Putamen (tissue), 1 donor: ENCODE results near the gene GALNS.
"Not testable (repeated sequence)": the region's sequence is repeated elsewhere in the genome, so short reads cannot be mapped to it uniquely, and the experiment has no call there.

ENCODE experiments used
- DNase-seq: peaks from one replicate; pipeline ENCODE4 v3.0.0-alpha.2; 2016; ENCODE audit warnings: low spot score

The GALNS gene

DNA sequence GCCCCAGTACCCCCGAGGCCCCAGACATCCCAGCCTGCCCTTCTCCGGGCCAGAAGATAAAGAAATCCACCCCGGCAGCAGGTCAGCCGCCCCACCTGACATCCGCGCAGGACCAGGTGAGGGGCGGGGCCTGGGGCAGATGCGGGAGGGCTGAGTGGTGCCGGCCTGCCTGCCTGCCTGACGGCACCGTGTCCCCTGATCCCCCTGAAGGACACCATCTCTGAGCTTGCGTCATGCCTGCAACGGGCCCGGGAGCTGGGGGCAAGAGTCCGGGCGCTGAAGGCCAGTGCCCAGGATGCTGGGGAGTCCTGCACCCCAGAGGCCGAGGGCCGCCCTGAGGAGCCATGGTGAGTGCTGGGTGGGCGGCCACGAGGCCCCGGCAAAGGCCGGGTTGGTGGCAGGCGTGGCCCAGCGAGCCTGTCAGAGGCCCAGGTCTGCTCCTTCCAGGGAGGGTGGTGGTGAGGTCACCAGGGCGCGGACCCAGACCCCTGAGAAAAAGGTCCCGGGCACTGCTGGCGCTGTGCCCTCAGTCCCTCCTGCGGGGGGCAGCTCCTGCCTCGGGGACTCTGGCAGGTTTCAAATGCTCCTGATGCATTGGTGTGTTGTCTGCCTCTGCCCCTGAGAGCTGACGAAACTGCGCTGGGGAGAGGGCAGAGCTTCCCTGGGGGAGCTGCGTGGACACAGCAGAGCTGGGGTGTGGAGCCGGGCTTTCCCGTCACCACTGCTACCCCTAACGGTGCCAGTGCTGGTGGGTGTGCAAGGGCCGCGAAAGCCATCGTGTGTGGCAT is 52.0 kb downstream of the GALNS start:
- DNase-seq: no peak

DNA sequence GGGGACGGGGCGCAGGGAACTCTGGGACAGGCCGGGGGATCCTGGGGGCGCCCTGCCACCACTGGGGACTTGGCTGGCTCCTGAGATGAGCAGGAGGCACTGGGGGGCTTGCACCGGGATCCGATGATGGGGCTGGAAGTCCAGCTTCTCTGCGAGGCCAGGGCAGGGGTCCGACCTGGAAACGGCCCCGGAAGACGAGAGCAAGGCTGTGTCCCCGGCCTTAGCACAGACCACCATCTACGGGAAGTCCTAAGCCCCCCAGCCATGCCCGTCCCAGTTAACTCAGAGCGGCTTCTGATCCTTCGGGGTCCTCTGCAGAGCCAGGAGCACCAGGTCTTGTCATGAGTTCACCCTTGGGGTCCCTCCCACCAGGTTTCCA is 52.6 kb downstream of the GALNS start:
- no peak for DNase-seq

DNA sequence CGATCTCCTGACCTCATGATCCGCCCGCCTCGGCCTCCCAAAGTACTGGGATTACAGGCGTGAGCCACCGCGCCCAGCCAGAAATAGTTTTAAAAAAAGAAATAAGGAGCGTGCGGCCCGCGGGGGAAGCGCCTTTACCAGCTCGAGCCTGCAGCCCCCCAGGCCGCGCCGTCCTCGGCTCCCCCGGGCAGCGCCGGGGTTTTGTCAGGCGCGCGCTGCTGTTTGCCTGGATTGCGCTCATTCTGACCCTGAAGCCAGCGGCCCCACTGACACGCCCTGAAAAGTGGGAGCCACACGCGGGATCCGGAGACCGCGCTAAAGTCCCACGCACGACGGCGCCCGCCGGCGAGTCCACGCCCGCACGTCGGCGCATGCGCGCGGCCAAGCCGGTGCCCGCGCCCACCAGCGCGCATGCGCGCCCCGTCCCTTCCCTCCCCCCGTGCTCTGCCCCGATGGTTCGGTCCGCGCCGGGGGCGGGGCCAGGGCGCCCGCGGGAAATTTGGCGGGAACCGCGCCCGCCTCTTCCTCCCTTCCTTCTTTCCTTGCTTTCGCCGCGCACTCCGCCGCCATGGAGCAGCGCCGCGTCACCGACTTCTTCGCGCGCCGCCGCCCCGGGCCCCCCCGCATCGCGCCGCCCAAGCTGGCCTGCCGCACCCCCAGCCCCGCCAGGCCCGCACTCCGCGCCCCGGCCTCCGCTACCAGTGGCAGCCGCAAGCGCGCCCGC is 53.3 kb downstream of the GALNS start, which contains the start of gene CDT1:
Gene CDT1, plus strand, starts transcription at position 526 of the 724 bp plus-strand sequence. Its CDS starts 43 bp downstream, at position 569.
- peak; percentile 82 for DNase-seq

DNA sequence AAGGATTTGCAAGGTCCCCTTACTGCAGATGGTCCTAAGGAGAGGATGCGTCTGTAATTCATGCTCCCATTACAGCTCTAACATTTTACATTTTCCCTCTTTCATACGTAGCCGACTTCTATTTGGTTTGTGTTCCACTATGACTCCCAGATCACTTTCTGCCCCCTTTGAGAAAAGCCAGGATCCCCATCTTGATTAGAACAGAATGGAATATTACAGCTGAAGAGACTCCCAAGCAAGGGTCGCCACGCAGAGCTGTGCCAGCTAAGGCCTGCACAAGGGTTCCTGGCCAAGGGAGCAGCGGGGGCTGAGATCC is 56.5 kb downstream of the GALNS start:
- no peak for DNase-seq

DNA sequence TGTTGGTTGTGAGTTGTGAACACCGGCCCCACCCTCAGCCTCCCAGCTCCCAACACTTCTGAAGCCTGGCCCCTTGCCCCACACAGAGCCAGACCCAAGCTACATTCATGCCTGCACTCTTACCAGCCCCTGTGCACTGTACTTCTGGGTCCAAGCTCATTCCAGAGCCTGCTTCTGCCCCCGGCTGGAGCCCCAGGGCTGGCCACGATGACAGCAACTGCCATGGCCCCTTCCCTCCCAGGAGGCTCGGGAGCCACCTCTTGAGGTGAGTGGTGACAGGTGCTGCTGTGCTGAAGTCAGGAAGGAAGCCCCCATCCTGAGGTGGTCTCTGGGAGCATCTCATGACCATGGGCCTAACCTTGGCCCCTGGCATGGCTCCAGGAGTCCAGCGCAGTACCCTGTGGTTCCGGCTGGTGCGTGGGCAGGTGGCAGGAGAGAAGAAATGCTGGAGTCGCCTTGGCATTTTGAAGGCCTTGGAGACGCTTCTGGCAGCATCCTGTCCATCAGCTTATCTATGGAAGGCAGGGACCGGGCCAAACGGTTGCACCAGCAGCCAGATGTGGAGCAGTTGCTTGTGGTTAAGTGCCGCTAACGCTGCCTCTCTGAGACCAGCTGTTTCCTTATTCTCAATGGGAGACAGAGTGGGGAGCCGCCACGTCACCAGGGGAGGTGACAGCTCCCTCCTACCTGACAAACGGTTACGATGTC is 57.0 kb downstream of the GALNS start:
- no peak for DNase-seq

DNA sequence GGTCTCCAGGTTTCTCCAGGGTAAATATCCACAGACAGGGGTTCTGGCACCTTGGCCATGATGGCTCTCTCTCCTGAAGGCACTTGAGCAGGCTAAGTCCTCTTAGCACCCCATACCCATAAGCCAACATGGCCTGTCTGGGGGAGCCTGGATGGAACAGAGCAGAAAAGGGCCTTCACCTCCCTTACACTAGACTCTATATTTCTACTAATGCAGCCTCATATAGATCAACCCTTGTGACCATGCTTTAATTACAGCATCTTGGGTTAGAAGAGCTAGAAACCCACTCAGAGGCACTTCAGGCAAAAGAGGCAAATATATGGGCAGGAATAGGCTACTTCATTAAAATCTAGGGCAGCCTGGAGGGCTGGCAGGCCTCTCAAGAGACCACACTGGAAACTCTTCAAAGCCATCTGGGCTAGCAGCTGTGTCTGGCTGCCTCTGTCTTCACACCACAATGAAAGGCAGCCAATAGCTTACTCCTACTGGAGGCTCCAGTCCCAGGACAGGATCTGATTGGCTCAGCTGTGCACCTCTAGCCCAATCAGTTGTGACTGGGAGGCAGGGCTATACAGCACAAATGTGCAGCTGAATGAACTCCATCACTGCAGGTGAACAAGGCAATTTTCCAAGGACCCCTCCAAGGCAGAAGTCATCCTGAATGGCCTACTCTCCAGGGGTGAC is 57.8 kb downstream of the GALNS start:
- no peak for DNase-seq

DNA sequence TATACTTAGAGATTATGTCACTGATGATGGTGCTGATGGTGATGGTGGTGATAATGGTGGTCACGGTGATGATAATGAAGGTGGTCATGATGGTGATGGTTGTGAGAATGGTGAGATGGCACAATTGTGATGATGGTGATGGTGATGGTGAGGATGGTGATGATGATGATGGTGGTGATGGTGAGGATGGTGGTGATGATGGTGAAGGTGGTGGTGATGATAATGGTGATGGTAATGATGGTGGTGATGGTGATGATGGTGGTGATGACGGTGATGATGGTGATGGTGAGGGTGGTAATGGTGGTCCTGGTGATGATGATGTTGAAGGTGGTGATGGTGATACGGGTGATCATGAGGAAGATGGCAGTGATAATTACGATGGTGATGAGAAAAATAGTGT is 58.7 kb downstream of the GALNS start:
- DNase-seq: no peak

DNA sequence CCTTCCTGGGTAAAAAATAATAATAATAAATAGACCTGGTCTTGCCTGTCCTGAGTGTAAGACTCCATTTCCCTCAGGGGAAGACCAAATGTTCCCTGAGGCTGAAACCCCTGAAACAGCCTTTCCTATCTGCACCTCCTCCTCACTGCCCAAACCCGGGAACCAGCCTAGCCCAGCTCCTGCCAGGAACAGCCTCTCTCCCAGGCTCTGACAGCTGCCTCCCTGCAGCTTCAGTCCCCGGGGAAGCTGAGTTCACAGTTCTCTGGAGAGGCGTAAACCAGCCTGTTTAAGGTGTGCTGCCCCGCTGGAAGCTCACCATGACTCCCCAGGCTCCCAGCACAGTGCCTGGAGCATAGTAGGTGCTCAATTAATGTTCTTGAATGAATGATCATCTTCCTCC is 60.5 kb downstream of the GALNS start:
- DNase-seq: no peak

DNA sequence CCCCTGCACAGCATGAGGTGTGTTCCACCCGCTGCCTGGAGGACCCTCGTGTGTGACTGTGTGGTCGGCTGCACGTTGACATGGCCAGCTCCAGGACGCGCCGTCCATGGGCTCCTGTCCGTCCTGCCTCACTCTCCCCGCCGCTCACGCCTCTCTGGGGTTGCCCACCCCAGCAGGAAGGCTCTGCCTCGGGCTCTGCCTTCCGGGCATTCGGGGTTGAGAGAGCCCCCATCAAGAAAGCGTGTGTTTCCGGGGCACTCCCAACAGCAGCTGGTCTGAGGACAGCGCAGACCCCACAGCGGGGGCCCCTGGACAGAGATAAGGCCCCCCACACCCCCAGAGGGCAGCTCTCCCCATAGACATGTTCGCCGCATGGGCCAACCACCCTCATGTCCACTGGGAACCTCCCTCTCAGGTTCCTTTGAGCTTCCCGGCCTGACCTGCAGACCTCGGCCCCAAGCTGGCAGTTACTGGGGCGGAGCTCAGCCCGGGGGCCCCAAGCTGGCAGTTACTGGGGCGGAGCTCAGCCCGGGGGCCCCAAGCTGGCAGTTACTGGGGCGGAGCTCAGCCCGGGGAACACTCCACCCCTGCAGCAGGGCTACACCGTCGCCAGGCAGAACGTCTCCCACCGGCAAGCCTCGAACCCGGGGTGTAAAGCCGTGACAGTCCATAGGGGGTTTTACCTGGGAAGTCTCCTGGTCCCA is 63.3 kb downstream of the GALNS start:
- DNase-seq: no peak

DNA sequence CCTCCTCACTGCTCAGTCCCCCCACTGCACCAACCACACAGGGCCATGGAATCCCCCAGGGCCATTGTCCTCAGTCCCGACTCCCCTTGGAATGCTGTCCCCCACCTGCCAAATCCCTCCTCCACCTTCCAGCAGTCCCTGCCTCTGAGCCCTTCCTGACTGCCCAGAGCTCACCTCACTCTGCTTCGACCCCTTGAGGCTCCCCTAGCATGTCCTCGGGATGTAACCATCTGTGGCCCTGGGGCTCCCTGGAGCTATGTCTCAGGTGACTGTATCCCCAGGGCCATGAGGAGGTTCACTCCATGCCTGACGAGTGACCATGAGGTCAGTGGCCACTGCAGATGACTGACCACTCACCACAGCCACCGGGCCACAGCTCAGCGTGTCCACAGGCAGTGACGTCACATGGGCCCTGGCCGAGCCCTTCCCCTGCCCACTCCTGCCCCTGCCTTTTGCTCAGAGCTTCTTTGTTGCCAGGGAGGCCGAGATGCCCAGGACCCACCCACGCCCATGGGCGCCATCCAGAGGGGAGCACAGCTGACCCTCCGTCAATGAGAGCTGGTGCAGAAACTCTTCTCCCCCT is 64.0 kb downstream of the GALNS start:
- DNase-seq: no peak

DNA sequence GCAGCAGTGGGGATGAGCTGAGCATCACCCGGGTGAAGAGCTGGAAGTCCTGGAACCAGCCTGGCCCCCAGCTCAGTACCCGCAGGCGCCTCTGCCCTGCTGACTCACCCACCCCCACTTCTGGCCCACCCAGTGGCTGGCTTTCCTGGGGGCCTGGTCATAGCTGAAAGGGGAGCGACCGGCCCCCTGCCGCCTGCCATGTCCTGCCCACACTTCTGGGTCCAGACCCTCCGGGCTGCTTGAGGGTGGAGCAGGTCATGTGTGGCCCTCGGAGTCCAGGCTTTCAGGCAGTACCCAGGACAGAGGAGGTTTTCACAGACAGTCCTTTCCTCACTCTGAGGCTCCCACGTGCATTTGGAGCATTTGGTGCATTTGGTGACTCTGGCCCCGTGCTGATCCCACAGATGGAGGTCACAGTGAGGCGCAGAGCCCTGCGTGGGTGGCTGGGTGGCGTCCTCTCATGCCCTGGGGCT is 64.6 kb downstream of the GALNS start:
- no peak for DNase-seq

DNA sequence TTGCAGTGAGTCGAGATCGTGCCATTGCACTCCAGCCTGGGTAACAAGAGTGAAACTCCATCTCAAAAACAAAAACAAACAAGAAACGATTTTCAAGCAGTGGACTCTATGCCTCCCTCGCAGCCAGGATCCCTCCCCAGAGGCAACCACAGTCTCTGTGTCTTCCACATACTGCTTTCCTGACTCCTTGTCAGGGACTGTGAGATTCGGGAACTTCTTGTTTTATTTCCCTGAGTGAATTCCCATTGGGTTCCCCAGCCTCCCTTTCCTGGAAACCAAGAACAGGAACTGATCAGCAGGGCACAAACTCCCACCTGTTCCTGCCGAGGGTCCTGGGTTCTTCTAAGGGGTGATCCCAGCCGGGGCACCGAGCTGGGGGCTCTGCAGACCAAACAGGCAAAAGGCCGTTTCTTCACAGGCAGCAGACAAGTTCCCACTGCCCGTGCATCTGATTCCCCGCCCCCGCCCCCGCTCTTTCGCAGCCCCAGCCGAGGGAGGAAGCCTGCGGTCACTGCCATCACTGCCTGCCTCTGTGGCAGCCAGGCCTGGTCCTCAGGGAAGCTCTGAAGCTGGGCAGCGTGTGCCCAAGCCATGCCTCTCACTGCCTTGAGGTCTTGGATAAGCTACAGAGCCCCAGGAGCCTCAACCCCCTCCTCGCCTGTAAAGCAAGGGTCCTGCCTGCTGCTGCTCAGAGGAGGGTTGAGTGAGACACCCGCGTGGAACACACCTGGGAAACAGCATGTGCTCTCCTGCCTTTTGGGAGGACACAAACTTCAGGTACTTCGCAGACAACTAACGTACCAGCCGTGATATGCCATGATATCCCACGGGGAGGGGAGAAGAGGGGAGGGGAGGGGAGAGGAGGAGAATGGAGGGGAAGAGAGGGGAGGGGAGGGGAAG is 66.2 kb downstream of the GALNS start:
- no peak for DNase-seq

DNA sequence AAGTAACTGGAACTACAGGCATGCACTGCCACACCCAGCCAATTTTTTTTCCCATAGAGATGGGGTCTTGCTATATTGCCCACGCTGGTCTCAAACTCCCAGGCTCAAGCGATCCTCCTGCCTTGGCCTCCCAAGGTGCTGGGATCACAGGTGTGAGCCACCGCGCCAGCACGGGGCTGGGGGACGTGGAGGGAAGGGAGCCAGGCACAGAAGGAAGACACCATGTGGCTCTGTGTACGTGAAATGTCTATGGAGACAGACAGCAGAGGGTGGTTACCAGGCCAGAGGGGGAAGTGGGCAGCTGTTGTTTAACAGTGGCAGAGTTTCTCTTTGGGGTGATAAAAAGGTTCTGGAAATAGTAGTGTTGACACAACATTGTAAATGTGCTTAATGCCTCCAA is 67.2 kb downstream of the GALNS start:
- no peak for DNase-seq

DNA sequence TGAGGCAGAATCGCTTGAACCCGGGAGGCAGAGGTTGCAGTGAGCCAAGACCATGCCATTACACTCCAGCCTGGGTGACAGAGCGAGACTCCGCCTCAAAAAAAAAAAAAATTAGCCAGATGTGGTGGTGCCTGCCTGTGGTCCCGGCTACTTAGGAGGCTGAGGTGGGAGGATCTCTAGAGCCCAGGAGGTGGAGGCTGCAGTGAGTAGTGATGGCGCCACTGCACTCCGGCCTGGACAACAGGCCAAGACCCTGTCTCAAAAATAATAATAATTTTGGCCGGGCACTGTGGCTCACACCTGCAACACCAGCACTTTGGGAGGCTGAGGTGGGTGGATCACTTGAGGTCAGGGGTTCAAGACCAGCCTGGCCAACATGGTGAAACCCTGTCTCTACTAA is 68.0 kb downstream of the GALNS start:
- DNase-seq: not testable (repeated sequence)

DNA sequence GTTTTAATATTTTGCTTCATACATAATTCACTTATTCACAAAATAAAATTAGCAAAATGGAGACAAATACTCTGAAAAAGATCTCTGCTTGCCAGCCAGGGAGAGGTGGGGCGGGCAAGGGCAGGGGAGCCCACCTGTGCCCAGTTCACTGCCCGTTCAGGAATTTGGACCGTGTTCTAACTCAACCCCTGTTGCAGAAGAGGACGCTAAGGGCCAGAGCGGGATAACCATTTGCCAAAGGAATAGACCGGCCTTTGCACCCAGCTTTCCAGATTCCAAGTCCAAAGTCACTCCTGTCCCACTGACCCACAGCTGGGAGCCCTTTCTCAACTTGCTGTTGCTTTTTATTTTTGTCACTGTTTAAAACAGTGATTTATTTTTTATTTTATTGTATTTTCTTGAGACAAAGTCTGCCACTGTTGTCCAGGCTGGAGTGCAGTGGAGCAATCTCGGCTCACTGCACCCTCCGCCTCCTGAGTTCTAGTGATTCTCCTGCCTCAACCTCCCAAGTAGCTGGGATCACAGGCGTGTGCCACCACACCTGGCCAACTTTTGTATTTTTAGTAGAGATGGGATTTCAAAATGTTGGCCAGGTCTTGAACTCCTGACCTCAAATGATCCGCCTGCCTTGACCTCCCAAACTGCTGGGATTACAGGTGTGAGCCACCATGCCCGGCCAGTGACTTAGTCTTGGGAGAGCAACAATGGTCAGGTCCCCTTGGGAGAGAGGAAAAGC is 69.0 kb downstream of the GALNS start:
- no peak for DNase-seq

DNA sequence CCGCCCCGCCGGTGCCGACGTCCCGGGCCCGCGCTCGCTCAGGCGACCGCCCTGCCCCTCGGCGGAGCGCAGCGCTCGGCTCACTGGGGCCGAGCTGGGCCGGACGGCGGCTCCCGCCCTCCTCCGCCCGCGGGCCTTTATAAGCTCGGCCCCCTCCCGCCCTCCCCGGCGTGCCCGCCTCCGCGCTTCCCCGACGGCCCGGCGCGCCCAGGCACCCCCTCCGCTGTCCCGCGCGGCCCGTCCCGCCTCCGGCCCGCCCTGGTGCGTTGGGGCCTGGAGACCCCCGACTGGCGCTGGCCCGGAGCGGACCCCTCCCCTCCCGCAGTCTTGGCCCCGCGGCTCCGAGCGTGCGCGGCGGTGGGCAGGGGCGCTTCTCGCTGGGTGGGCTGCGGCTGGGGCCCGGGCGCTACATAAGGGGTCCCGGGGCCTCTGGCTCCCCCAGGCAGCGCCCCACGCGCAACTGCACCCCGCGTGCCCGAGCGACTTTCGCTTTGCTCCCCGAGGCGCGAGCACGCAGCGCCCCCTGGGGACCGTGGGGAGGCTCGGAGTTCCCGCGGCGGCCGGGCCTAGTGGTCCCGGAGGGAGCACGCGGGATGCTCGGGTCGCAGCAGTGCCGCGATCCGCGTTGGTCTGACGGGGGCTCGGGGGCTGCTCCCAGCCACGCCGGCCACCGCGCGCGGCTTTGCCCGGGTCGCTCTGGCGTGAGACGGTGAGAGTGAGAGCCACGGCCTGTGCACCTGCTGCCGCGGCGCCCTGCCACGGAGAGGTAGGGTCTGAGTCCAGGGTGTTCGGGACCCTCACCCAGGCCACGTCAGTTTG is 71.4 kb downstream of the GALNS start, which contains the start of gene PIEZO1:
Gene PIEZO1, minus strand, starts transcription at position 115 of the 819 bp plus-strand sequence. CDS start 256 bp downstream, outside the sequence.
- no peak for DNase-seq

DNA sequence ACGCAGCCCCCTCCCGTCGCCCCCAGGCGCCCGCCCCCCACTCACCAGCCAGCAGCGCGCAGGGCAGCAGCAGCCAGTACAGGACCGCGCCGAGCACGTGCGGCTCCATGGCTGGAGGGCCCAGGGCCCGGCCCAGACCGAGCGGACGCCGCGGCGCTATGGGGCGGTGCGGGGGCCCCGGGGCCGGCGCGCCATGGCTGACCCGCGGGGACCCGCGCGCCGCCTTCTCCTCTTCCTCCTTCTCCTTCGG is 72.0 kb downstream of the GALNS start:
- no peak for DNase-seq

DNA sequence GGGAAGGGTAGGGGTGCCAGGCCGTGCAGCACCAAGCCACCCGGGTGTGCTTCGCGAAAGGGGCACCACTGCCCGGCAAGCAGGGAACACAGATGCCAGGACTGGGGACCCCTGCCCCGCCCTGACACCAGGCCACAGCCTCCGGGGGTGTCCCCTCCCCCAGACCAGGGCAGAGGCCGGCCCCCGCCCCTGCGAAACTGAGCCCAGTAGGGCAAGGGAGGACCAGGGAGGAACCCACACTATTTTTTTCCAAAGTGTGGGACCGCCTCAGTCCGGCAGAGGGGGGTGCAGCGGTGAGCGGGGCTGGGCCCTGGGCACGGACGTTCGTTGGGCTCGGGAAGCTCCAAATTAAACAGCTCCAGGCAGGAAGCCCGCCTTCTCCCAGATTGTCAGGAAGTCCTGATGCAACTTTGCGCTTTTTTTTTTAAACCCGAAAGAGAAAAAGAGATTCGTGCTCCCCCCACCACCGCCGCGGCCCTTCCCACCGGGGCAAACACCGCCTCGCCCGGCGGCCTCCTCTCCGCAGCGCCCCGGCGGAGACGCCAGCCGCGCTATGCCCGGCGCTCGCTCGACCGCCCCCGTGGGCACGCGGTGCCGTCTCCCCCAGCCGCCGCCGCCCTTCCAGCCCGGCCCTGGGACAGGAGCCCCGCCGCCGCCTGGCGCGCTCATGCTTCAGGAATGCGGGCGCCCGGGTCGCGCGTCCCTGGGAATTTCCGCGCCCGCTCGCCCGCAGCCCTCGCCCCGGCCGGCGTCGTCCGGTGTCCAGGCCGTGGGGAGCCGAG is 72.5 kb downstream of the GALNS start:
- DNase-seq: no peak
